GM18868 (cell line): ENCODE results near the gene THSD8.
A peak's percentile ranks its signal among the peaks of the same experiment; 100 is the strongest.

Source experiments
- ATAC-seq: cut with Tn5 transposase; IDR thresholded peaks from one replicate; pipeline ENCODE4 v1.9.1; 2021; ENCODE audit warnings: mild to moderate bottlenecking, moderate library complexity; ENCODE audit not compliant: unreplicated experiment

Gene THSD8

GRCh38 chr19:12801466-12802266 is at the start of gene THSD8, which contains the start of gene PRDX2:
THSD8 (plus strand) TSS chr19:12802069; CDS start chr19:12802072, 3 bp downstream.
PRDX2 (minus strand) TSS chr19:12801800; CDS start chr19:12801261, 539 bp downstream.
- no peak for ATAC-seq

DNA sequence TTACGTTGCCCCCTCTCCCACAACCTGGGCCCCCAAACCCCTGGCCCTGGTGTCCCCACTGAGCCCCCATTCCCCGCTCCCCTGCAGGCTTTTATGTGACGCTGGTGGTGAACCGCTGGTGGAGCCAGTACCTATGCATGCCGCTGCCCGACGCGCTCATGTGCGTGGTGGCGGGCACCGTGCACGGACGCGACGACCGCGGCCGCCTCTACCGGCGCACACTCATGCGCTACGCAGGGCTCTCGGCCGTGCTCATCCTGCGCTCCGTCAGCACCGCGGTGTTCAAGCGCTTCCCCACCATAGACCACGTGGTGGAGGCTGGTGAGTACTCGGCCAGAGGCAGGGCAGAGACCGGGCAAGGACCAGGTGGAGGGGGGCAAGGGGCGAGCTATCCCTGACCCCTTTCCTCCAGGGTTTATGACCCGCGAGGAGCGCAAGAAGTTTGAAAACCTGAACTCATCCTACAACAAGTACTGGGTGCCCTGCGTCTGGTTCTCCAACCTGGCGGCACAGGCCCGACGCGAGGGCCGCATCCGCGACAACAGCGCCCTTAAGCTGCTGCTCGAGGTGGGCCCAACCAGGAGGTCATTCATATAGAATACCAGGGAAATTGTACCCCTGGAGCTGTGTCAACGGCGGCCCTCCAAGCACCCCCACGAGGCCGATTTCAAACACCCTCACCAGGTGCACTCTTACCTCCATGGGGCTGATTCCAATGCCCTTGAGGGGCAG is 47.2 kb upstream of the THSD8 start:
- no peak for ATAC-seq

GRCh38 chr19:12756150-12756883 is 45.6 kb upstream of the THSD8 start:
- ATAC-seq: no peak

GRCh38 chr19:12757544-12758274 is 44.2 kb upstream of the THSD8 start:
- no peak for ATAC-seq

- ATAC-seq: no peak
These were observed 42.2 kb upstream of the THSD8 start for GRCh38 chr19:12759686-12760085.

DNA sequence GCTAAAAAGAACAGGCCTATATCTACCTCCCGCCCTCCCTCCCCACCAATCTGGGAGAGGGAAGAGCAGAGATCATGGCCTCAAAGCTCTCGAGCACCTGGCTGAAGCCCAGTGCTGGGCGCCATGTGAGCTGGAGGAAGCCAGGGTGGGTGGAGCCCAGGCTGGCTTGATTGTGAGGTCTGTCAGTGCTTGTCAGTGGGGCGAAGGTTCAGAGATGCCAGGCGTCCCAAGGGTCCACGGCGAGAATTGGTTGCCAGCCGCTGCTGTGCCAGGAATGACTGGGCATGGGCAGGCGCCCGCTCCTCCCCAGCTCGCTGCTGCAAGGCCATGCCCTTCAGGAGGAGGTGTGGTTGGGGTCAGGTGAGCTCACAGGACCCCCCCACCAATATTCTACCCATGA is 38.8 kb upstream of the THSD8 start:
- ATAC-seq: no peak

DNA sequence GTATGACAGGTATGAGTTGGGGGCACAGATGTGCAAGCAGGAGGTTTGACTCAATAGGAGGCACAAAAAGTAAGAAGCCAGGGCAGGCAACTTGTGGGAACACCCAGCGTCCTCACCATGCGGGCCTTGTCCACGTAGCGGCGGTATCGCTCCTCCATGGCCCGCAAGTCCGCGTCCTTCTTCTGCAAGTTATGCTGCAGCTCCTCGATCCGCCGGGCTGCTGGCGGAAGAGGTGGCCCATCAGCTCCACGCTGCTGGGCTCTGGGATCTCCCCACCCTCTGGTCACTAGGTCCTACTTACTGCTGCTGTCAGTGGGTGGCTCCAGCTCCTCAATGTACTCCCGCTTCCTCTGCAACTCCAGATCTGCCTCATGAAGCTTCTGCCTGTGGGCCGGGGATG is 37.2 kb upstream of the THSD8 start:
- no peak for ATAC-seq

DNA sequence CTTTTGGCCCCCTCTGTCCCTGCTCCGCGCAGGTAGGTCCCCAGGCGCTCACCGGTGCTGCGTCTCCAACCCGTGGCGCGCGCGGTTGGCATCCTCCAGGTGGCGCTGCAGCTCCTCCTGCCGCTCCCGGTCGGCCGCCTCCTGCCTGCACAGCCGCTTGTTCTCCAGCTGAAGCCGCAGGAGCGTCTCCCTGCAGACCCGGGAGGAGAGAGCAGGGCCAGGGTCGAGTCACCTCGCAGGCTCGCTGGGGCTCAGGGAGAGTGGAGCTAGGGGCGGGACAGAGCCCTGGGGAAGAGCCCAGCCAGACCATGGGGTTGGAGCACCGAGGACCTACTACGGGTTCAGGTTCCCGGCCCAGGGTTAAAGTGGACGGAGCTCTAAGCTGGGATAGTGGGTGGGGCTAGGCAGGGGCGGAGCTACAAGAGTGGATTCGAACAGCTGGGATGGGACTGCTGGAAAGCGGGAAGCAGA is 35.8 kb upstream of the THSD8 start:
- no peak for ATAC-seq

GRCh38 chr19:12767150-12767549 is 34.7 kb upstream of the THSD8 start:
- ATAC-seq: no peak

- no peak for ATAC-seq
These were observed 34.2 kb upstream of the THSD8 start for GRCh38 chr19:12767666-12768065.

DNA sequence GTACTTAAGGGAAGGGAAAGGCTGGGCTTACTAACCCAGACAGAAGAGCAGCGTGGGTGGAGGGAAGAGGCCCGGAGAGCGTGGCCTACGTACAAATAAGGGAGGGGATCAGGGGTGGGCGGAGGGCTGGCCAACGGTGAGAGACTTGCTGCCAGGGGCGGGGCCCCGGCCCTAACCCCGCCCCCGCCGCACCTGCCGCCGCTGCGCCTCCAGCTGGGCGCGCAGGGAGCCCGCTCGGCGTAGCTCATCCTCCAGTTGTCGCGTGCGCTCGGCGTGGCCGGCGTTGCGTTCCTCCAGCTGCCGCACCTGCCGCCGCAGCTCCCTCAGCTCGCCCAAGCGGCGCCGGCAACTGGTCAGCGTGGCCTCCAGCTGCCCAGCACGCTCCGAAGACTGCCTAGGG is 32.2 kb upstream of the THSD8 start:
- ATAC-seq: no peak

GRCh38 chr19:12770922-12771321 is 30.9 kb upstream of the THSD8 start:
- ATAC-seq: no peak

DNA sequence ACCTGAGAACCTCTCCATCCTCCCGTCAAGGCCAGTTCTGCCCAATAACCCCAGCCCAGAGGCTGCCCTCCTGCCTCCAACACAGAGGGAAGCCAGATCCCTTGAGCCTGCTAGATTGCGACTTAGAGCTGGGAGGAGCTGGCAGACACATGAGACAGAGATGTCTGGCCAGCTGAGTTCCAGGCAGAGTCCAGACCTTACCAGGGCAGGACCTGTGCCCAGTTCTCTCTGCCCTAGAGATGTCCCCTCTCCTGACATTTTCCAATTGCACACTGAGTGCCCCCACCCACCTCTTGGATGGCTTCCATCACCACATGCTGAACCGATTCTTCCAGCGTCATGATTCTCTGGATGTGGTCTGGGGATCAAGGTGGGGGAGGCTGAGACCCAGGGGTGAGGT is 29.5 kb upstream of the THSD8 start:
- no peak for ATAC-seq

DNA sequence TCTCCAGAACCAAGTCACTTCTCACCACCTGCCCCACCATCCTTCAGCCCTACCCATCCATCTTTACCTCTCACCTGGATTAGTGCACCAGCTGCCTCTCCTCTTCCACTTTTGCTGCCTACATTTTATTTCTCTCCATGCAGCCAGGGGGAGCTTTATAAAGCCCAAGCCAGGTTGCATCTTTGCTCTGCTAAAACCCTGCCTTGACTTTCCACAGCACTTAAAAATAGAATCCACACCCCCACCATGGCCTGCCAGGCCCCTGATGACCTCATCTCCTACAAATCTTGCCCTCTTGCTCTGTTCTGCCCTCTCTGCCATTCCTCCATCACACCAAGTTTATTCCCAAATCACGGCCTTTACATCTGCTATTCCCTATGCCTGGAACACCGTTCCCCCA is 28.3 kb upstream of the THSD8 start:
- no peak for ATAC-seq

DNA sequence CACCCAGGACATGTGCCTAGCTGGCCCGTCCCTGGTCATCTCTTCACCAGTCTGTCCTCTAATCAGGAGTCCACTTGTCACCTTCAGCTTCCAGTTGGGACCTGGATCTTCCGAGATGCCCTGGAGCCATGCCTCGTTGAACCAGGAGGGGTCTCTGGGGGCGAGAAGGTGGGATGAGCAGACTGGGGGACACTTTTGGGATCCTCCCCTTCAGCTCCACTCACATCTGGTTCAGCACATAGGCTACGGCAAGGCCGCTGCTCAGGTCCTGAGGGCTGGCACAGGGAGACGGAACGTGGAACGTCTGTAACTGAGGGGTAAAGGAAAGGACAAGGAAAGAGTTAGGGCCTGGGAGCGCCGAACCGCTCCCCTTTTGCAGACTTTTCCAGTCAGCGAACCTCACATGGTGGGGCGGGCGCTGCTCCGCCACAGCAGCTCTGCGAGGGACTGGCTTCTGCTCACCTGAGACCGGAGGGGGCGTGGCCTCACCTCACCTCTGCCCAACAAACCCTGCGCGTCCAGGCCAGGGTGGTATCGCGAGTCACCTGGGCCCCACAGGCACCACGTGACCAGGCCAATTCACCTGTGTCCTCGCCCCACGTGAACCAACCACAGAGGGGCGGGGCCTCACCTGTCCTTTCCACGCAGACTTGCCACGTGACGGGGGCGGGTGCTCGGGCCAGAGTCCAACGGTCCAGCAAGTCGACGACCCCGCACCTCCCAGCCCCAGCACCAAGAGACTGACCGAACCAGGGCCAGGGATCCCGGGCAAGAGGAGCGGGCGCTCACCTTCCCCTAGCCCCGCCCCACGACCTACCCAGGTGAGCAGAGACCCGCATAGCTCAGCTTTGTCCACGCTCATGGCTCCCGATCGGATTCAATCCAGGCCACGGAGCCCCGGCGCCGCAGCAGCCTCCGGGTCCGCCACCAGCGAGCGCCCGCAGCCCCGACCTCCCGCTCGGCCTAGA is 27.0 kb upstream of the THSD8 start, which contains the start of gene HOOK2:
Gene HOOK2, minus strand, starts transcription at position 965 of the 968 bp plus-strand sequence. Its CDS starts 103 bp downstream, at position 862.
- ATAC-seq: no peak

DNA sequence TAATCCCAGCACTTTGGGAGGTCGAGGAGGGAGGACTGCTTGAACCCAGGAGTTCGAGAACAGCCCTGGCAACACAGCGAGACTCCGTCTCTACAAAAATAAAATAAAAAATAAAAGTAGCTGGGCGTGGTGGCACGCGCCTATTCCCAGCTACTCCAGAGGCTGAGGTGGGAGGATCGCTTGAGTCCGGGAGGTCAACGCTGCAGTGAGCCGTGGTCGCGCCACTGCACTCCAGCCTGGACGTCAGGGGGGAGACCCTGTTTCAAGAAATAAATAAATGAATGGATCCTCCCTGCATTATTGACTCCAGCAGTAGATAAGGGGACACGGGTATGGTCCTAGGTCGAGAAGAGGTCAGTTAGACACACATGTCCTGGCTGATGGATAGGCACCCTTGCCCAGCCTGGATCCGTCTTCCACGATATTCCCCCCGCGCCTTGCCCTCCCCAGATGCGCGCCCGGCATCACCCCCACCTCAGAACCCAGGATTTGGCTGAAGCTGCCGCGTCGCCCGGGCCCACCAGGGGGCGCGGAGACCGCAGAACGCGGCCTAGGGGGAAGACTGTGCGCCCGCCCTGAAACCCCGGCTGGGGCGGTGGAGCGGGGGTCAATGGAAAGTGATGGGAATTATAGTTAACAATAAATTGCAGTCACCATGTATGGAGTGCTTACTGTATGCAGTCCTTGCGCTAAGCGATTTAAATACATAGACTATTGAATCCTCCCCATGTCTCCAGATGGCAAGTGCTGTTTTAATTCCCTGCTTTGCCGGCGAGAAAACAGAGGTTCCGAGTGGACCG is 24.5 kb upstream of the THSD8 start:
- peak; percentile 35 for ATAC-seq

DNA sequence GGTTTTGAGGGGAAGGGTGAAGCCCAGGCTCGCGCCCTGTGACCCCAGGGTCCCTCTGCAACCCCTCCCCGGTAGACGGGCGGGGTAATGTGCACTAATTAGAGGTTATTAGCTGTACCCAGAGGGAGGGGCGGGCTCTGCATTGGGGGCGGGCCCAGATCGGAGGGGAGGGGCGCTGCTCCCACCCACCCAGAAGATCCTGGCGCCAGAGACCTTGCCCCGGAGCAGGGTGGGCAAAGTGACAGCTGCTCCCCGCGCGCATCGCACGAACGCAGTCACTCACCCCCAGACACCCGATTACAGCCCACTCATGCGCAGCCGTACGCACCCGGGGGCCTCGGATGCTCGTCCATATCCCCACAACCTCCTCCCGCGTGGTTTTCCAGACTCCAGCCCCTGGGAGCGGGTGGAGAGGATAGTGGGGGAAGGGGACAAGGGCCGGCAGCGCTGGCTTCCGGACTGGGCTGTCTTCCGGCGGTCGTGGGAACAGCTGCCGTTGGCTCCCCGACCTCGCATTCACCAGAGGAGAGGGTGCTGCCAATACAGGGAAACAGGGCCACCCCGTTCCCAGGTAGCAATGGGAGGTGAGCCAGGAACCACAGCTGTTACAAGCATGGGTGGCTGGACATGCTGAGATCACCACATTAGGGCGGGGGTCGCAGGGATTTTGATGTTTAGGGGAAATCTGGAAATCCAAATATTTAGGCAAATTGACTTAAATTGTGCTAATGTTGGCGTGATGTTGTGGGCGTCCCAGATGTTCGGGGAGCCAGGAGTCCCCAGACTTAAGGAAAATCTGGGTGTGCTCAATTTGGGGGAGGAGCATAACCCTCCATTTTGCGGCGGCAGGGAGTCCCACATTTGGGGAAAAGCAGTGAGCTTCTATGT is 23.6 kb upstream of the THSD8 start:
- no peak for ATAC-seq

- ATAC-seq: no peak
These were observed 23.0 kb upstream of the THSD8 start for GRCh38 chr19:12778905-12779161.
